HepG2 (cell line): ENCODE results near the gene RAB35. TPM values are rescaled to one million over a fixed set of nuclear protein-coding genes. Genes with fewer than 3 reads are reported as not detected.

Experiments
- CENPX ChIP-seq: sonication (generic); formaldehyde crosslinking; IDR thresholded peaks from 2 replicates; pipeline ENCODE4 v1.9.0; 2021; ENCODE audit warnings: mild to moderate bottlenecking, missing genetic modification reagents, moderate library complexity
- DPF2 ChIP-seq: sonication (generic); formaldehyde crosslinking; IDR thresholded peaks from 2 replicates; pipeline ENCODE4 v1.4.0; 2020; ENCODE audit warnings: mild to moderate bottlenecking, low read depth, missing genetic modification reagents, borderline replicate concordance
- HMG20B ChIP-seq: conservative IDR thresholded peaks from 2 replicates; pipeline ENCODE4 v1.6.1; 2016; ENCODE audit warnings: missing genetic modification reagents, missing compliant biosample characterization
- KDM2A ChIP-seq: sonication (generic); formaldehyde crosslinking; IDR thresholded peaks from 2 replicates; pipeline ENCODE4 v1.4.0; 2020; ENCODE audit warnings: low read depth, missing genetic modification reagents, borderline replicate concordance
- MAFF ChIP-seq: IDR thresholded peaks from 2 replicates; pipeline ENCODE4 v1.6.1; 2011; ENCODE audit warnings: low read depth, low read length, improper control_type of control experiment
- MAX ChIP-seq: IDR thresholded peaks from 2 replicates; pipeline ENCODE4 v1.6.1; 2012; ENCODE audit warnings: inconsistent platforms
- MEF2D ChIP-seq: sonication (generic); formaldehyde crosslinking; IDR thresholded peaks from 2 replicates; pipeline ENCODE4 v1.5.1; 2020; ENCODE audit warnings: mild to moderate bottlenecking, missing genetic modification reagents
- NCOA5 ChIP-seq: sonication (generic); formaldehyde crosslinking; IDR thresholded peaks from 2 replicates; pipeline ENCODE4 v1.4.0; 2020; ENCODE audit warnings: missing genetic modification reagents
- PITX1 ChIP-seq: sonication (generic); formaldehyde crosslinking; IDR thresholded peaks from 2 replicates; pipeline ENCODE4 v1.5.1; 2020; ENCODE audit warnings: mild to moderate bottlenecking, missing genetic modification reagents
- RELA ChIP-seq: sonication (generic); formaldehyde crosslinking; IDR thresholded peaks from 2 replicates; pipeline ENCODE4 v1.4.0; 2020; ENCODE audit warnings: missing genetic modification reagents
- RNF2 ChIP-seq: fragments of 450-650 bp; conservative IDR thresholded peaks from 2 replicates; pipeline ENCODE4 v1.6.1; 2016; ENCODE audit warnings: low read depth
- SAP130 ChIP-seq: IDR thresholded peaks from 2 replicates; pipeline ENCODE4 v1.6.1; 2016; ENCODE audit warnings: low read depth
- TOE1 ChIP-seq: sonication (generic); formaldehyde crosslinking; IDR thresholded peaks from 2 replicates; pipeline ENCODE4 v1.4.0; 2020; ENCODE audit warnings: mild to moderate bottlenecking, missing genetic modification reagents
- ZBTB38 ChIP-seq: sonication (generic); formaldehyde crosslinking; IDR thresholded peaks from 2 replicates; pipeline ENCODE4 v1.5.1; 2020; ENCODE audit warnings: mild to moderate bottlenecking, missing genetic modification reagents
- ZBTB43 ChIP-seq: sonication (generic); formaldehyde crosslinking; conservative IDR thresholded peaks from 2 replicates; pipeline ENCODE4 v1.4.0; 2020; ENCODE audit warnings: missing genetic modification reagents
- ZNF343 ChIP-seq: sonication (generic); formaldehyde crosslinking; IDR thresholded peaks from 2 replicates; pipeline ENCODE4 v1.4.0; 2020; ENCODE audit warnings: mild to moderate bottlenecking, missing genetic modification reagents
- ZNF503 ChIP-seq: sonication (generic); formaldehyde crosslinking; IDR thresholded peaks from 2 replicates; pipeline ENCODE4 v1.4.0; 2020; ENCODE audit warnings: missing genetic modification reagents
- ZSCAN31 ChIP-seq: sonication (generic); formaldehyde crosslinking; IDR thresholded peaks from 2 replicates; pipeline ENCODE4 v1.5.0; 2020; ENCODE audit warnings: low read depth, mild to moderate bottlenecking, missing genetic modification reagents
- polyA plus RNA-seq, 8 experiments: library from polyadenylated mRNA; depleted of rRNA in 3 of 8; stranded (reverse) in 7 of 8; unstranded in 1 of 8; fragments of >200 nt; fragmentation: Illumina TruSeq in 4 of 8; extraction: Trizol in 4 of 8; gene quantifications; 2 replicates each; pipeline versions ENCODE4 v1.2.1 to v1.2.3, GENCODE V29; 2011 to 2016; ENCODE audit warnings: low read depth in 4 of 8, missing spikeins in 1 of 8, mixed read lengths in 1 of 8; ENCODE audit not compliant: insufficient read depth in 1 of 8
- total RNA-seq, 5 experiments: library from RNA; depleted of rRNA; stranded (reverse); fragments of >200 nt; fragmentation: Illumina TruSeq; extraction: Trizol; gene quantifications; 2 replicates each; pipeline ENCODE4 v1.2.3, GENCODE V29; 2016; ENCODE audit warnings: low read depth in 1 of 5
- TF ChIP-seq, protein P1 (sequence below), 2 experiments: sonication (generic) in 1 of 2; formaldehyde crosslinking in 1 of 2; IDR thresholded peaks; 2 replicates each; pipeline versions ENCODE4 v1.5.1 to v1.6.1; 2011 to 2020; ENCODE audit warnings: borderline replicate concordance in 1 of 2, low read depth in 1 of 2, low read length in 1 of 2, mild to moderate bottlenecking in 1 of 2, missing genetic modification reagents in 1 of 2, moderate library complexity in 1 of 2

Gene RAB35
- total and polyA plus RNA-seq, 2 of the 13 experiments (the other 11 are each of a cell fraction or from before 2014, with no cell fraction given): 25.2 to 29.1 TPM

GRCh38 chr12:120118321-120119061 is 1.9 kb upstream of the RAB35 start (continued):
- TF ChIP-seq, protein P1, sequence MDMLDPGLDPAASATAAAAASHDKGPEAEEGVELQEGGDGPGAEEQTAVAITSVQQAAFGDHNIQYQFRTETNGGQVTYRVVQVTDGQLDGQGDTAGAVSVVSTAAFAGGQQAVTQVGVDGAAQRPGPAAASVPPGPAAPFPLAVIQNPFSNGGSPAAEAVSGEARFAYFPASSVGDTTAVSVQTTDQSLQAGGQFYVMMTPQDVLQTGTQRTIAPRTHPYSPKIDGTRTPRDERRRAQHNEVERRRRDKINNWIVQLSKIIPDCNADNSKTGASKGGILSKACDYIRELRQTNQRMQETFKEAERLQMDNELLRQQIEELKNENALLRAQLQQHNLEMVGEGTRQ (IDR thresholded peaks at IDR 0.05; ENCODE audit: low read depth, low read length): peak; percentile 27; the same call in 1 of the 2 replicates
- TF ChIP-seq, protein P1 (CRISPR knock-in tag; IDR thresholded peaks at IDR 0.05; ENCODE audit: borderline replicate concordance): no peak; the same call in 1 of the 2 replicates
- TF ChIP-seq KDM2A (CRISPR knock-in tag) (0 out of 2 replicates have a peak, but pooled peaks have one; percentile 19), ZBTB43 (0 out of 2 replicates have a peak, but pooled peaks have one; percentile 56), HMG20B (CRISPR knock-in tag) (0 out of 2 replicates have a peak, but pooled peaks have one; percentile 22), NCOA5 (CRISPR knock-in tag) (no peak), RELA (CRISPR knock-in tag) (no peak), ZNF343 (CRISPR knock-in tag) (no peak), RNF2 (0 out of 2 replicates have a peak, but pooled peaks have one; percentile 20), MAX (no peak), MEF2D (CRISPR knock-in tag) (no peak), CENPX (CRISPR knock-in tag) (no peak), MAFF (peak; percentile 94), ZSCAN31 (CRISPR knock-in tag) (no peak), PITX1 (CRISPR knock-in tag) (0 out of 2 replicates have a peak, but pooled peaks have one; percentile 36), SAP130 (peak; percentile 46), DPF2 (no peak), ZBTB38 (CRISPR knock-in tag) (peak; percentile 72; the same call in 1 of the 2 replicates), TOE1 (CRISPR knock-in tag) (no peak), ZNF503 (CRISPR knock-in tag) (peak; percentile 36; the same call in 1 of the 2 replicates)
